Ureter (tissue), 1 donor: ENCODE results near the gene PPA1. TPM values are rescaled to one million over a fixed set of nuclear protein-coding genes. Genes with fewer than 3 reads are reported as not detected.
"Not testable (repeated sequence)": the region's sequence is repeated elsewhere in the genome, so short reads cannot be mapped to it uniquely, and the experiment has no call there.

Experiments used
- DNase-seq: peaks from one replicate; pipeline ENCODE4 v3.0.0-alpha.2; 2020; ENCODE audit warnings: low spot score
- total RNA-seq: library from RNA; stranded (reverse); gene quantifications from one replicate; pipeline ENCODE4 v1.2.4, GENCODE V29; 2023
- donor health status: DM: yes; HTN: yes; CAD: no.

PPA1 gene
- total RNA-seq, 1 donor from 2014 or later, result 125 TPM

DNA sequence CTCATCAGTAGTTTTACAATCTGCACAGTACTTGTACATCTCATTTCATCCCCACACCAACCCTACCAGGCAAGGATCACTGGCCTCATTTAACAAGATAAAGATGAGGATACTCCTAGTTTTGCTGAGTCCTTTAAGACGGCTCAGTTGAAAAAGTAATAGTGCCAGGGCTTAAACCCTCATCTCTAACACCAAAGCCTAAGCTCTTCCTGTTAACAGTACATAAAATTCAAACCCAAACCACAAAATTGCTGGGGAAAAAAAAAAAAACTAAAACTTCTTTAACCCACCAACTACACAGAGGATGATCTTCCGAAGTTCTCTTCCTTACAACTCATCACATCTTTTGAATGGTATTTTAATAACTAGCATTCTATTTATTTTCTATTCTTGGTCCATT lies 64.2 kb downstream of the PPA1 start:
- DNase-seq, result no peak

DNA sequence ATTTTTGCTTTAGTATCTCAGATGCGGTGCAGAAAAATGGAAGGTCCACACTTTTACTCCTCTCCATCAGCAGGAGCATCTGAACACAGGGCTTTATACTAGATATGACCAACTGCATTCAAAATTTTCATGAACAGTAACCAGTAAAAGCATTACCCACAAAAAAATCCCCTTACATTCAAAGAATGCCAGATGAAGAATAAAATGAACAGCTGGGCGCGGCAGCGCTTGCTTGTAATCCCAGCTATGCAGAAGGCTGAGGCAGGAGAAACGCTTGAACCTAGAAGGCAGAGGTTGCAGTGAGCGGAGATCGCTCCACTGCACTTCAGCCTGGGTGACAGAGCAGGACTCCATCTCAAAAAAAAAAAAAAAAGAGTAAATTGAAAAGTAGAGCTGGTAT lies 66.0 kb downstream of the PPA1 start:
- DNase-seq, result no peak

DNA sequence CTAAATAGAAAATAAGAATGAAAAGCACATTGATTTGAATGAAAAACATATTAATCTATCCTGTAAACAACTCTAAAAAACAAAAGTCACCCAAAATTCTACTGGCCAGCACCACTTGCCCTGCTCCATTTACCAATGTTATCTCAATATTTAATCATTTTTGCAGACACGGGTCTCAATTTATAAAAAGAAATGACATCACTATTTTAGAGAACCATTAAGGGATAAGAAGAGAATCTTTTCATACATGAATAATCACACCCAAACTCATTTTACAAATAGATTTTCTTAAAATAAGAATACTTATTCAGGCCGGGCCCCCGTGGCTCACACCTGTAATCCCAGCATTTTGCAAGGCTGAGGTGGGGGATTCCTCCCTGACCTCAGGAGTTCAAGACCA lies 66.8 kb downstream of the PPA1 start:
- DNase-seq, result no peak

DNA sequence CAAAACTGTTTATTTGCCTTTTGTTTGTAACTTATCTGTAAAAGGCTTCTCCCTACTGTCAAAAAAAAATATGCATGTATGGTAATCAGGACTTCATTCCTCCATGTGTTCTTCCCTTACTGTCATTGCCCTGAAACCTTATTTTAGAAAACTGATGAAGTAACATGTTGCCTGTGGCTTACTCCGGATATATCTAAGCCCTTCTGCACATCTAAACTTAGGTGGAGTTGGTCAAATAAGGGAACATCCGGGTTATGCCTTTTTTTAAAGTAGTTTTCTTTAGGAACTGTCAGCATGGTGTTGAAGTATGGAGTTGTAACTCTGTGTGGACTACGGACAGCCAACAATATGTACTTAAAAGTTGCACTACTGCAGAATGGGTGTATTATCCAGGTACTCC lies 69.1 kb downstream of the PPA1 start:
- no peak for DNase-seq

DNA sequence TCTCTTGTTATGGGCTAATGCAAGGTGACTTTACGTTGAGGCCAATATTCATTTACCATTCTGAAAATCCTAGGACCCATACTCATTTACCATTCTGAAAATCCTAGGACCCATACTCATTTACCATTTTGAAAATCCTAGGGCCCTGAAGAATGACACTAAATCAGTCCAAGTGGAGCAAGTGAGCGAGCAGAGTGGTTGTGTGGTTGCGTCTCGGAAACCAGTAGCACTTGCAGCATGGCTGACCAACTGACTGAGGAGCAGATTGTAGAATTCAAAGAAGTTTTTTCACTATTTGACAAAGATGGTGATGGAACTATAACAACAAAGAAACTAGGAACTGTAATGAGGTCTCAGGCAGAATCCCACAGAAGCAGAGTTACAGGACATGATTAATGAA lies 69.8 kb downstream of the PPA1 start:
- DNase-seq, result no peak

DNA sequence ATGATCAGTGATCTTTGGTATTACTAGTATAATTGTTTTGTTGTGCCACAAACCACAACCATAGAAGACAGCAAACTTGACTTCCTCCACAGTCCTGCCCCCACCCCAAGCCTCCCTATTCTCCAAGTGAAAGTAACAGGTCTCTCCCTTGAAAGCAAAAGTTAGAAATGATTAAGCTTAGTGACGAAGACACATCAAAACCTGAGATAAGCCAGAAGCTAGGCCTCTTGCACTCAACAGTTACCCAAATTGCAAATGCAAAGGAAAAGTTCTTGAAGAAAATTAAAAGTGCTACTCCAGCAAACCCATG lies 70.4 kb downstream of the PPA1 start:
- no peak for DNase-seq

DNA sequence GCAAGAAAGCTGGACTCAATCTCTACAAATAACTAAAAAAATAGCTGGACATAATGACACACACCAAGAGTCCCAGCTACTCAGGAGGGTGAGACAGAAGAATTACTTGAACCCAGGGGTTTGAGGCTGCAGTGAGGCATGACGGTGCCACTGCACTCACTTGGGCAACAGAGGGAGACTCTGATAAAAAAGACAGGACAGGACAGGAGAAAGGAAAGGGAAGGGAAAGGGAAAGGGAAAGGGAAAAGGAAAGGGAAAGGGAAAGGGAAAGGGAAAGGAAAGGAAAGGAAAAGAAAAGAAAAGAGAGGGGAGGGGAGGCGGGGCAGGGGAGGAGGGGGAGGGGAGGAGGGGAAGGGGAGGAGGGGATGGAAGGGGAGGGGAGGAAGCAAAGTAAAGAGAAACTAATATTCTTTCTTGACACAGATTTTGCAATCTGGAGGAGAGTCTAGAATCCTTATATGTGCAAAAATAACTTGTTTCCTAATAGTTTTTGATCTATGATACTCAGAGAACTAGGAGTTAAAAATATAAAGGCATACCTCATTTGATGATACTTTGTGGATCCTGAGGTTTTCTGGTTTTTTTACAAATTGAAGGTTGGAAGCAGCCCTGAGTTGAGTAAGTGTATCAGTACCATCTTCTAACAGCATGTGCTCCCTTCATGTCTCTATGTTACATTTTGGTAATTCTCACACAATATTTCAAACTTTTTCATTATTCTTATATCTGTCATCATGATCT lies 70.9 kb downstream of the PPA1 start:
- no peak for DNase-seq

DNA sequence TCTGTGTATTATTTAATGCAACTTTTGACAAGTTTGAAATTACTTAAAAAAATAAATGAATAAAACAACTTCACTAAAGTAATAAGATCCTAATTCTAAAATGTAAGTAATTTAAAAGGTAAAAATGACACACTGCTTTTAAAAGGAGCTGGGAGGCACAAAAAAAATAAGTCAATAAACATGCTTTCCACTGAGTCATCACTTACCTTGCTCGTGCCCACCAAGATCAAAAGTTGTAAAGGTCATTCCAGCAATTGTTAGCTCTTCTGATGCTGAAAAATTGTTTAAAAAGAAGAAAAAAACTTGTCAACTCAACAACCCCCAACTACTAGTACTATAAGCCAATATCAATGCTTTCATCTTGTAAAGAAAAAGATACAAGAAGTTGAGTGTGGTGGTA lies 72.4 kb downstream of the PPA1 start:
- no peak for DNase-seq

DNA sequence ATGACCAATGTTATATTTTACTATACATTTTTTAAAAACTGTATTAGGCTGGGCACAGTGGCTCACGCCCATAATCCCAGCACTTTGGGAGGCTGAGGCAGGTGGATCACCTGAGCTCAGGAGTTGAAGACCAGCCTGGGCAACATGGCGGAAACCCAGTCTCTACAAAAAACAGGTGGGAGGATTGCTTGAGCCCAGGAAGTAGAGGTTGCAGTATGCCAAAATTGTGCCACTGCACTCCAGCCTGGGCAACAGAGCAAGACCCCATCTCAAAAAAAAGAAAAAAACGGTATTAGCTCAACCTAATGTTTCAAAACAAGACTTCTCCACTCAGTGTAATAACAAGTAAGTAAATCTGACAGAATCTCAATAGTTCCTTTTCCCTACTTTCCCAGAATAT lies 73.9 kb downstream of the PPA1 start:
- not testable (repeated sequence) for DNase-seq

DNA sequence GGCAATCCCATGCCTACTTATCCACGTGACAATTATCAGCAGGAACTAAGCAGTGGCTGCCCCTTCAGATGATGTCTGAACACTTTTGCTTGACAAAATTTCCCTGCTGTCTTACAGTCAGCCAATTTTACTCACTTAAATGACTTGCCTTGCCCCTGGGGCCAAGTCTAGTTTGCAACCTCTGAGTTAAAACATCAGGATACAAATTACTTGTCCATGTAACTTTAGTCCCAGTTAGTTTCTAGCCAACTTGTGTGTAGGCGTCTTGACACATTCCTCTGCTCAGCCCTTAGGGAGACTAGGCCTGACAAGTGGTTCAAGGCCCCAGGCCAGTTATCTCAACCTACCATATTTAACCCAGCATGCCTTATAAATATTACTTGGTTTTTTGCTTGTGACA lies 75.1 kb downstream of the PPA1 start:
- DNase-seq, result no peak

DNA sequence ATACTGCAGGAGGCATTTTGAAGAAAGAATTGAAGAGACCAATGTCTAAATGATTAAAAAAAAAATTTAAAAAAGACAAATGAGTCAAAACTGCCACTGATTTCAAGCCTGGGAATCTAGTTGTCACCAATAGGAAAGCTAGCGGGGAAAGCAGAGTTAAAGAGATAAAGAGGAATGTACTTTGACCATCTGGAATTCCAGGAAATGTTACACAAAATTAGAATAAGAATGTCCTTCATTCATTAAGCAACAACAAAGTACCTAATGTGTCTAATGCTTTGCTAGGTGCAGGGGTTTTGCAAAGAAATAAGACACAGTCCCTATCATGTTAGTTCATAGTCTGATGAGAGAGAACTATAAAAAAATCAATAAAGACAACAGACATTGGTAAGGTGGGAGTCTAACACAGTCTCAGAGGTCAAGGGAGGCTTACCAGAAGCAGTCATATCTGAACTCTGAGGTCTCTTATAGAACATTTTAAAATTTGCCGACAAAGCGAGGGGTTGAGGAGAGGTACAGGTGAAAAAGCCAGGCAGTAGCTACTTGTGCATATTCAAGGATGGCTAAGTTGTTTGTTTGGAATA lies 77.9 kb downstream of the PPA1 start:
- no peak for DNase-seq

Other genes with a start within 250 kb of the PPA1 start
- gene MACROH2A2, start 180.6 kb downstream of the PPA1 start, total RNA-seq, result 29.0 TPM
- gene AIFM2, start 100.6 kb downstream of the PPA1 start, total RNA-seq, result 12.4 TPM
- gene TYSND1, start 86.7 kb downstream of the PPA1 start, total RNA-seq, result 22.2 TPM
- 116 TPM for gene SAR1A, start 62.9 kb downstream of the PPA1 start, total RNA-seq
- 0.05 TPM for gene NPFFR1, start 50.6 kb upstream of the PPA1 start, total RNA-seq
- gene LRRC20, start 149.2 kb upstream of the PPA1 start, total RNA-seq, result 5.4 TPM
- 81.6 TPM for gene EIF4EBP2, start 170.7 kb upstream of the PPA1 start, total RNA-seq
- not detected for gene NODAL, start 208.3 kb upstream of the PPA1 start, total RNA-seq
- gene PALD1, start 245.3 kb upstream of the PPA1 start, total RNA-seq, result 11.0 TPM